OCI-M2 (cell line): ENCODE measurements around the gene FKBP14.

Experiments
- DNase-seq: peaks from one replicate; lab custom pipeline; 2025; ENCODE audit not compliant: unreplicated experiment; lab: John Stamatoyannopoulos, UW

The FKBP14 gene

GRCh38 chr7:29991937-29992336, 34.6 kb downstream of the FKBP14 start:
- DNase-seq = no peak

GRCh38 chr7:29990931-29991330, 35.6 kb downstream of the FKBP14 start:
- DNase-seq = no peak

GRCh38 chr7:29989257-29989995, 37.1 kb downstream of the FKBP14 start, which contains the start of gene SCRN1:
TSS of gene SCRN1 (minus strand) at chr7:29989801. CDS start at chr7:29969067, 20,734 bp downstream.
- DNase-seq = no peak

GRCh38 chr7:29988424-29989256, 37.9 kb downstream of the FKBP14 start:
- no peak for DNase-seq

GRCh38 chr7:29987811-29988317, 38.6 kb downstream of the FKBP14 start:
- DNase-seq = no peak

GRCh38 chr7:29987083-29987482, 39.4 kb downstream of the FKBP14 start:
- no peak for DNase-seq

GRCh38 chr7:29980151-29980550, 46.4 kb downstream of the FKBP14 start:
- no peak for DNase-seq

GRCh38 chr7:29977886-29978651, 48.4 kb downstream of the FKBP14 start:
- DNase-seq = no peak

GRCh38 chr7:29976673-29977415, 49.7 kb downstream of the FKBP14 start:
- no peak for DNase-seq

- DNase-seq = no peak
Measured at GRCh38 chr7:29976266-29976665, 50.2 kb downstream of the FKBP14 start.

GRCh38 chr7:29975561-29975960, 50.9 kb downstream of the FKBP14 start:
- no peak for DNase-seq

- DNase-seq = no peak
Measured at GRCh38 chr7:29974286-29974685, 52.2 kb downstream of the FKBP14 start.

GRCh38 chr7:29972315-29972669, 54.2 kb downstream of the FKBP14 start:
- no peak for DNase-seq

GRCh38 chr7:29971566-29972314, 54.8 kb downstream of the FKBP14 start:
- DNase-seq = no peak

- DNase-seq = no peak
Measured at GRCh38 chr7:29970158-29970557, 56.3 kb downstream of the FKBP14 start.

- DNase-seq = no peak
Measured at GRCh38 chr7:29969738-29970137, 56.8 kb downstream of the FKBP14 start.

- DNase-seq = no peak
Measured at GRCh38 chr7:29968683-29969395, 57.7 kb downstream of the FKBP14 start.

- no peak for DNase-seq
Measured at GRCh38 chr7:29965030-29965429, 61.5 kb downstream of the FKBP14 start.

GRCh38 chr7:29962035-29962434, 64.5 kb downstream of the FKBP14 start:
- DNase-seq = no peak
